Pancreas (tissue), 10 donors: ENCODE measurements around the gene TEN1. TPM values are rescaled to one million over a fixed set of nuclear protein-coding genes. Genes with fewer than 3 reads are reported as not detected.

Experiments
- ATAC-seq, 4 donors: fragments of 200-7000 bp; cut with Tn5 transposase; one replicate each; pipeline versions ENCODE4 v1.8.0 to v1.9.1; 2020; ENCODE audit warnings: mild to moderate bottlenecking in 4 of 4, moderate library complexity in 4 of 4
- DNase-seq, 6 donors: peaks; one replicate each; pipeline ENCODE4 v3.0.0-alpha.2; 2020
- FAIRE-seq: peaks from 2 replicates; lab custom pipeline; 2012; peaks lifted over from hg19 to GRCh38; lab: Jason Lieb, UNC
- H3K27ac ChIP-seq, 4 donors: fragments of 200-600 bp; sonication (generic); 1 replicate in 3 of 4; 2 replicates in 1 of 4; pipeline versions ENCODE4 v1.5.0 to v1.8.0; 2020
- H3K27me3 ChIP-seq, 4 donors: fragments of 200-600 bp; one replicate each; pipeline ENCODE4 v1.8.0; 2021
- H3K36me3 ChIP-seq, 3 donors: fragments of 200-600 bp; sonication (generic) in 1 of 3; one replicate each; pipeline versions ENCODE4 v1.5.0 to v1.8.0; 2020 to 2021
- H3K4me1 ChIP-seq, 3 donors: fragments of 200-600 bp; one replicate each; pipeline ENCODE4 v1.8.0; 2021
- H3K4me3 ChIP-seq, 4 donors: fragments of 200-600 bp; sonication (generic) in 2 of 4; one replicate each; pipeline versions ENCODE4 v1.5.0 to v1.8.0; 2020 to 2021
- H3K9me3 ChIP-seq, 4 donors: fragments of 200-600 bp; one replicate each; pipeline ENCODE4 v1.8.0; 2021
- WGBS, 2 donors: extraction: QIAGEN DNeasy Blood & Tissue Kit; methylation state at CpG; one replicate each; pipeline ENCODE4 v1.1.7; 2013; 5-methylcytosine and 5-hydroxymethylcytosine counted together
- intact Hi-C, 3 donors: fragments of 100-400 bp; cut with DNase I; formaldehyde crosslinking; loops; one replicate each; pipeline versions ENCODE4 v1.11.1 to v1.14.2; 2022
- polyA plus RNA-seq, 2 donors: library from polyadenylated mRNA; stranded (reverse); fragments of 200-250 nt; gene quantifications; one replicate each; pipeline ENCODE4 v1.2.3, GENCODE V29; 2013
- total RNA-seq, 6 donors: library from RNA; stranded (reverse); fragmentation: NEBNext Ultra II Directional in 4 of 6; extraction: Animal tissue kit (Norgen Biotek cat#: 25700) in 4 of 6; gene quantifications; one replicate each; pipeline versions ENCODE4 v1.2.1 to v1.2.4, GENCODE V29; 2021 to 2023
- TF ChIP-seq, protein P1 (sequence below), 4 donors: fragments of 200-600 bp; sonication (generic) in 3 of 4; IDR thresholded peaks; one replicate each; pipeline versions ENCODE4 v1.5.0 to v1.8.0; 2021; ENCODE audit warnings: antibody characterized with exemption in 4 of 4
- donor health status: healthy with polysubstance abuse.
- donor health status: DM: no; HTN: no; CAD: no; lungs with moderate emphysema.
- donor health status: DM: no; HTN: no; CAD: no.
- donor health status: control.
- donor health status: control.
- donor health status: Bipolar disorder and iron deficiency.
- donor health status: DM: yes; HTN: yes; CAD: no.
- donor health status: DM: no; HTN: no; CAD: no.
- donor health status: DM: no; HTN: no; CAD: no.
- donor health status: DM: yes; HTN: yes; CAD: no.

Gene TEN1
- total and polyA plus RNA-seq, 8 donors, result 6.9 to 35.0 (median 12.7) TPM

DNA sequence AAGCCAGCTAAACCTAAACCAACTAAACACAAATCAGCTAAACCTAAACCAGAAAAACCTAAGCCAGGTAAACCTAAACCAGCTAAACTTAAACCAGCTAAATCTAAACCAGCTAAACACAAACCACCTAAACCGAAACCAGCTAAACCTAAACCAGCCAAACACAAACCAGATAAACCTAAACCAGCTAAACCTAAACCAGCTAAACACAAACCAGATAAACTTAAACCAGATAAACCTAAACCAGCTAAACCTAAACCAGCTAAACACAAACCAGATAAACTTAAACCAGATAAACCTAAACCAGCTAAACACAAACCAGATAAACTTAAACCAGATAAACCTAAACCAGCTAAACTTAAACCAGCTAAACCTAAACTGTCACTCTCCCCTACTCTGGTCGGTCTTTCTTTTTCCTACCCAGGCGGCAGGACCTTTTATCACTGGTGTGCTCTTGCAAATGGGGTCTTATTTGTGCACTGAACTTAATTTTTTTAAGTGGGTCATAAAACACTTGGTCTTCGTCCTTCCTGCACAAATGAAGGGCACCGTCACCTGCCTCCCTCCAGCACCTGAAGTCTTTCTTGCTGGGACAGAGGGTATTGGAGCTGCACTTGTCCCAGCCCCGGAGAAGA, 40.9 kb downstream of the TEN1 start:
- Histone ChIP-seq H3K9me3 (no peaks in the 10 kb centered on the region), H3K36me3 (no peaks in the 10 kb centered on the region), H3K27ac (no peak overlapping the region), H3K4me1 (no peaks in the 10 kb centered on the region), H3K4me3 (no peak overlapping the region), H3K27me3 (no peaks in the 10 kb centered on the region)
- FAIRE-seq (peak; percentile 59), DNase-seq (no peak), ATAC-seq (no peak)
- intact Hi-C loops, result loop anchor here in 1 of 3 donors (5.0 kb wide), 1 partner anchor 262 kb away; no protein-coding TSS in a partner anchor
- TF ChIP-seq, protein P1, sequence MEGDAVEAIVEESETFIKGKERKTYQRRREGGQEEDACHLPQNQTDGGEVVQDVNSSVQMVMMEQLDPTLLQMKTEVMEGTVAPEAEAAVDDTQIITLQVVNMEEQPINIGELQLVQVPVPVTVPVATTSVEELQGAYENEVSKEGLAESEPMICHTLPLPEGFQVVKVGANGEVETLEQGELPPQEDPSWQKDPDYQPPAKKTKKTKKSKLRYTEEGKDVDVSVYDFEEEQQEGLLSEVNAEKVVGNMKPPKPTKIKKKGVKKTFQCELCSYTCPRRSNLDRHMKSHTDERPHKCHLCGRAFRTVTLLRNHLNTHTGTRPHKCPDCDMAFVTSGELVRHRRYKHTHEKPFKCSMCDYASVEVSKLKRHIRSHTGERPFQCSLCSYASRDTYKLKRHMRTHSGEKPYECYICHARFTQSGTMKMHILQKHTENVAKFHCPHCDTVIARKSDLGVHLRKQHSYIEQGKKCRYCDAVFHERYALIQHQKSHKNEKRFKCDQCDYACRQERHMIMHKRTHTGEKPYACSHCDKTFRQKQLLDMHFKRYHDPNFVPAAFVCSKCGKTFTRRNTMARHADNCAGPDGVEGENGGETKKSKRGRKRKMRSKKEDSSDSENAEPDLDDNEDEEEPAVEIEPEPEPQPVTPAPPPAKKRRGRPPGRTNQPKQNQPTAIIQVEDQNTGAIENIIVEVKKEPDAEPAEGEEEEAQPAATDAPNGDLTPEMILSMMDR (IDR thresholded peaks at IDR 0.05), result no peak
- 91 to 93% methylated on average over 6 of the region's 6 CpGs for WGBS, 2 donors

DNA sequence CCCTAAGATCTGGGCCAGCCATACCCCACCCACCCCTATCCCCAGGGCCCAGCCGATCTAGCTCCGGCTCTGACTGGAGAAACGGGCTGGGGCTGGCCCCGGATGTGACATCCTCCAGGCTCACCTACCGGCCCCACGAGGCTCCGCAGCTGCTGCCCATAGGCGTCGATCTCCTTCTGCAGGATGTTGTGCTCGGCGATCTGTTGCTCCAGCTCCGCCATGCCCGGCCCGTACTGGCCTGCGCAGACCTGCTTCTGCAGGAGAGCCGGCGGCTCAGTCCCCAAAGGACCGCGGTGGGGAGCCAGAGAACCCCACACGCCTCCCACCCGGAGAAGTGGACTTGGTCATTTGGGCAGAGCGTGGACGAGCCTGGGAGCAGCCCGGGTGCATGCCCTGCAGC, 43.2 kb downstream of the TEN1 start:
- 83 to 84% methylated on average over 24 of the region's 24 CpGs for WGBS, 2 donors
- Histone ChIP-seq H3K36me3 (no peaks in the 10 kb centered on the region), H3K9me3 (no peaks in the 10 kb centered on the region), H3K27me3 (no peaks in the 10 kb centered on the region), H3K4me1 (no peaks in the 10 kb centered on the region), H3K27ac (no peak overlapping the region), H3K4me3 (no peak overlapping the region)
- TF ChIP-seq, protein P1 (IDR thresholded peaks at IDR 0.05), result no peak
- DNase-seq (peak in 1 of 6 donors; percentile 62), ATAC-seq (no peak), FAIRE-seq (no peak)
- intact Hi-C loops, result no loop called here

DNA sequence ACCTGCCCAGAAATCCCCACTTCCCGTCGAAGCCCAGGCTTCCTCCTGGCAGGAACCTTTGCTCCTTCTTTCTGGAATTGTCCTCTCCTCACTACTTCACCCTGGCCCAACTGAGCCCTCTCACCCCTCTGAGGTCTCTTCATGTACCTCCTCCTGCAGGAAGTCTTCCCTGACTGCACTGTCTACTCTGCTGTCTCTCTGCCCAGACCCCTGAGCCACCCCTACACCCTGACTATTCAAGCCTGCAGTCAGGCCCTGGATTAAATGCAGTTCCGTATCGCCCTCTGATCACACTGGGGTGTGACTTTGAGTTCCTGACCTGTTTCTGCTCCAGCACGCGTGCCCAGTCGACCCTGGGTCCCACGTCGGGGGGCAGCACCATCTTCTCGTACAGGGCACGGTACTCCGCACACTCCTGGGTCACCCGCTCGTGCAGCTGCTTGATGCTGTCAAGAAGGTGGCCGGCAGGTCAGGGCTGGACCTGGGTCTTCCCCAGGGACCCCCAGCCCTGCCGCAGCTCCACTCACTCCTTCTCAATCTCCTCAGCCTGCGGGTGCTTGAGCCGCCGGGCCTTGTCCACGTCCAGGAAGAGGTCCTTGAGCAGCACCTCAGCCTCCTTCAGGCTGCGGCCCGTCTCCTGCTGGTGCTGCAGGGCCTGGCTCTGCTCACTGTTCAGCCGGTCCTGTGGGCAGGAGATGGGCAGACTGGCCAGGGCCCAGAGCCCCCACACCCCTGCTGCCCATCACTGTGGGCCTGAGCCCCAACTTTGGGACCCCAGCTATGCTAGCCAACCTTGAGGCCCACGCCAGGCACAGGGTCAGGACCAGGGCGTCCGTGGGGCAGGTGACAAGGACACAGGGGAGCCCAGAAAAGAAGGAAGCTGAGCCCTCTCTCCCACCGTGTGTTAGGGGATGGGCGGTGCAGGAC, 44.2 kb downstream of the TEN1 start:
- intact Hi-C loops, result no loop called here
- DNase-seq (peak in 1 of 6 donors; percentile 61), FAIRE-seq (no peak), ATAC-seq (no peak)
- Histone ChIP-seq H3K4me3 (no peak overlapping the region), H3K4me1 (no peaks in the 10 kb centered on the region), H3K27me3 (no peaks in the 10 kb centered on the region), H3K36me3 (no peaks in the 10 kb centered on the region), H3K27ac (no peak overlapping the region), H3K9me3 (no peaks in the 10 kb centered on the region)
- TF ChIP-seq, protein P1 (IDR thresholded peaks at IDR 0.05), result no peak
- 87 to 92% methylated on average over 27 to 28 of the region's 28 CpGs for WGBS, 2 donors

DNA sequence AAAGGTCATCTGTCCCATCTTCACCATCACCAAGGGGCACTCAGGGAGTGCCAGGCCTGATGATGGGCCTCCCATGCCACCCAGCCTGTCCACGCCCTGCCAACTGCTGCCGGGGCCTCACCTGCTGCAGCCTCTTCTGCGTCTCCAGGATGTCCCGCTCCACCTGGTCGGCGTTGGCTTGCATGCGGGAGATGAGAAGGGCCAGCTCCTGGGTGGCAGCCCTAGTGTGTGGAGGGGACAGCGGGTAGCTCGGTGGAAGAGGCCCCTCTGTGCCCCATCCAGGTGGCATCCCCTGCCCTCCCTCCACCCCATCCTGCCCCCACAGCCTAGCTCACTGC, 44.8 kb downstream of the TEN1 start:
- ATAC-seq (no peak), DNase-seq (peak in 1 of 6 donors; percentile 55), FAIRE-seq (no peak)
- intact Hi-C loops, result no loop called here
- 84 to 91% methylated on average over 8 to 9 of the region's 9 CpGs for WGBS, 2 donors
- H3K27me3 ChIP-seq, result no peaks in the 10 kb centered on the region
- no peak overlapping the region for H3K4me3 ChIP-seq
- TF ChIP-seq, protein P1 (IDR thresholded peaks at IDR 0.05), result no peak
- H3K4me1 ChIP-seq, result no peaks in the 10 kb centered on the region
- no peak overlapping the region for H3K27ac ChIP-seq
- no peaks in the 10 kb centered on the region for H3K36me3 ChIP-seq
- no peaks in the 10 kb centered on the region for H3K9me3 ChIP-seq
